Naive B cell (primary cell): Measurements from ENCODE around the gene MYCBP2. TPM values are rescaled to one million over a fixed set of nuclear protein-coding genes. Genes with fewer than 3 reads are reported as not detected.
"Not testable (repeated sequence)": the region's sequence is repeated elsewhere in the genome, so short reads cannot be mapped to it uniquely, and the experiment has no call there.

Experiments used
- ATAC-seq, 2 donors: fragments of 150-1000 bp; cut with Tn5 transposase; 2 replicates each; pipeline ENCODE4 v1.10.0; 2021; ENCODE audit warnings: low read depth in 2 of 2, mild to moderate bottlenecking in 2 of 2, moderate library complexity in 2 of 2
- DNase-seq: peaks from one replicate; pipeline ENCODE4 v3.0.0; 2022
- H3K27ac Mint-ChIP-seq, 6 donors: one replicate each; pipeline ENCODE4 v1.8.0; 2020 to 2022; ENCODE audit warnings: mild to moderate bottlenecking in 6 of 6, mixed read lengths in 6 of 6, moderate library complexity in 5 of 6, inconsistent platforms in 2 of 6
- H3K27me3 Mint-ChIP-seq, 3 donors: one replicate each; pipeline ENCODE4 v1.8.0; 2021 to 2022; ENCODE audit warnings: mixed read lengths in 3 of 3, mild to moderate bottlenecking in 1 of 3
- H3K36me3 Mint-ChIP-seq, 2 donors: one replicate each; pipeline ENCODE4 v1.8.0; 2020 to 2022; ENCODE audit warnings: mixed read lengths in 2 of 2, inconsistent platforms in 1 of 2, mild to moderate bottlenecking in 1 of 2
- H3K4me1 Mint-ChIP-seq, 3 donors: one replicate each; pipeline ENCODE4 v1.8.0; 2020 to 2022; ENCODE audit warnings: mixed read lengths in 3 of 3, inconsistent platforms in 1 of 3, mild to moderate bottlenecking in 1 of 3, moderate library complexity in 1 of 3
- H3K4me3 Mint-ChIP-seq, 8 donors: one replicate each; pipeline ENCODE4 v1.8.0; 2020 to 2022; ENCODE audit warnings: mild to moderate bottlenecking in 8 of 8, mixed read lengths in 8 of 8, moderate library complexity in 8 of 8, inconsistent platforms in 2 of 8
- H3K9me3 Mint-ChIP-seq, 7 donors: one replicate each; pipeline ENCODE4 v1.8.0; 2020 to 2022; ENCODE audit warnings: mixed read lengths in 7 of 7, mild to moderate bottlenecking in 5 of 7, inconsistent platforms in 2 of 7, moderate library complexity in 1 of 7
- polyA plus RNA-seq, 6 donors: library from polyadenylated mRNA; unstranded; fragments of 300-500 nt; fragmentation: Illumina TruSeq; gene quantifications; one replicate each; pipeline ENCODE4 v1.2.3, GENCODE V29; 2021; ENCODE audit warnings: low read depth in 6 of 6

MYCBP2 gene
- polyA plus RNA-seq, 6 donors from 2014 or later, result 31.5 to 81.0 (median 53.3) TPM

DNA sequence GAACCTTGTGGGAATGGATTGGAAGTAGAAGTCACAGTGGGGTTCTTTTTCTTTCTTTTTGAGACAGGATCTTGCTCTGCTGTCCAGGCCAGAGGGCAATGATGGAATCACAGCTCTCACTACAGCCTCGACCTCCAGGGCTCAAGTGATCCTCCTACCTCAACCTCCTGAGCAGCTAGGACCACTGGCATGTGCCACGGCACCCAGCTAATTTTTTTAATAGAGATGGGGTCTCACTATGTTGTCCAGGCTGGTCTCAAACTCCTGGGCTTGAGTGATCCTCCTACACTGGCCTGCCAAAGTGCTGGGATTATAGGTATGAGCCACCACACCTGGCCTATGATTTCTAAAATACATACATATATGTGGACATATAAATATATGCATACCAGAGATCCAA, 111.4 kb downstream of the MYCBP2 start:
- DNase-seq, result no peak
- no peaks in the 10 kb centered on the region for H3K9me3 Mint-ChIP-seq
- peaks cover 30 to 33% of the 10 kb centered on the region in 2 donors for H3K36me3 Mint-ChIP-seq
- no peak for ATAC-seq
- peaks cover 0 to under 1% (median 0%) of the 10 kb centered on the region in 3 donors for H3K4me1 Mint-ChIP-seq
- H3K27ac Mint-ChIP-seq, result peak overlapping the region in 1 of 6 donors; percentile 6
- H3K27me3 Mint-ChIP-seq, result no peaks in the 10 kb centered on the region
- H3K4me3 Mint-ChIP-seq, result no peak overlapping the region

DNA sequence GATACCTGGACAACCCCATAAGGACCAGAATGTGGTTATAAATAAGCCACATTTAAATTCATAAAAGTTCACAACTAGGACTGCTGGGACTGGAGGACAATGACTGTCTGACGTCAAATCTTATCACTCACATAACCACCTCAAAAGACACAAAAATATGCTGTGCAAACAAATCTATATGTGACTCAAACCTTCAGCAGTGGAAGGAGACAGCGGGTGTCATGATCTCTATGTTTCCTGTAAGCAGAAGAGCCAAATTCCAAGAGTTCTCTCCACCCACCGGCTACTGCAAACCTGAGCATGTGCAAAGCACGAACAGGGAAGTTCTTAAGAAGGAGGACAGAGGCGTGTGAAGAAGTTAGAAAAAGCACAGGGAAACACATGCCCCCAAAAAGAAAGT, 113.2 kb downstream of the MYCBP2 start:
- no peaks in the 10 kb centered on the region for H3K27me3 Mint-ChIP-seq
- H3K4me1 Mint-ChIP-seq, result no peaks in the 10 kb centered on the region
- peak overlapping the region in 1 of 6 donors; percentile 85 for H3K27ac Mint-ChIP-seq
- H3K9me3 Mint-ChIP-seq, result no peaks in the 10 kb centered on the region
- no peak overlapping the region for H3K4me3 Mint-ChIP-seq
- DNase-seq (no peak), ATAC-seq (no peak)
- peaks cover 38 to 40% of the 10 kb centered on the region in 2 donors for H3K36me3 Mint-ChIP-seq

DNA sequence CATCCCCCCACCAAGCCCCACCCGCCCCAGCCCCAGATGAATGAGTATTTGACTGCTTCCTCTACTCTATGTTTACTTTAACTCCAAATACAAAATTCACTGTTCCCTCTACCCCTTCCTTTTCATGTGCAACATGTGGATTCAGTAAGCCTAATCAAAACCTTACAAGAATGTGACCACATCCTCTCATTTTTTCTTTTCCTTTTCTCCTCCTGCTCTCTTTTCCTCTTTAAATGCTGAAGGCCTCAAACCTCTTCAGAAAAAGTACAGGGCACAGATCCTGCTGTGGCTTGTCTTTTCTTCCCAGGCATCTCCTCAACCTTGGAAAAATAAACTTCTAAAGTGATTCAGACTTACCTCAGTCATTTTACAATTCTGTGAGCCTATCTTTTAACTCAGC, 119.0 kb downstream of the MYCBP2 start:
- H3K9me3 Mint-ChIP-seq, result peaks cover 0 to 6% (median 4%) of the 10 kb centered on the region in 7 donors
- no peaks in the 10 kb centered on the region for H3K27me3 Mint-ChIP-seq
- peak overlapping the region in 3 of 6 donors; percentile 0 to 44 (median 6) for H3K27ac Mint-ChIP-seq
- H3K36me3 Mint-ChIP-seq, result peaks cover 26 to 38% of the 10 kb centered on the region in 2 donors
- peaks cover 0 to 5% (median 4%) of the 10 kb centered on the region in 3 donors for H3K4me1 Mint-ChIP-seq
- DNase-seq (no peak), ATAC-seq (no peak)
- H3K4me3 Mint-ChIP-seq, result no peak overlapping the region

DNA sequence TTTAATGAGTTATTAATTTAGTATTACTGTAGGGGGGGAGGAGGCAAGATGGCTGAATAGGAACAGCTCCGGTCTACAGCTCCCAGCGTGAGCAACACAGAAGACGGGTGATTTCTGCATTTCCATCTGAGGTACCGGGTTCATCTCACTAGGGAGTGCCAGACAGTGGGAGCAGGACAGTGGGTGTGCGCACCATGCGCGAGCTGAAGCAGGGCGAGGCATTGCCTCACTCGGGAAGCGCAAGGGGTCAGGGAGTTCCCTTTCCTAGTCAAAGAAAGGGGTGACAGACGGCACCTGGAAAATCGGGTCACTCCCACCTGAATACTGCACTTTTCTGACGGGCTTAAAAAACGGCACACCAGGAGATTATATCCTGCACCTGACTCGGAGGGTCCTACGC, 127.9 kb downstream of the MYCBP2 start:
- H3K27me3 Mint-ChIP-seq, H3K4me1 Mint-ChIP-seq, H3K4me3 Mint-ChIP-seq, DNase-seq, ATAC-seq, H3K27ac Mint-ChIP-seq, H3K9me3 Mint-ChIP-seq: not testable (repeated sequence)
- H3K36me3 Mint-ChIP-seq, result peaks cover 4 to 15% of the 10 kb centered on the region in 2 donors

DNA sequence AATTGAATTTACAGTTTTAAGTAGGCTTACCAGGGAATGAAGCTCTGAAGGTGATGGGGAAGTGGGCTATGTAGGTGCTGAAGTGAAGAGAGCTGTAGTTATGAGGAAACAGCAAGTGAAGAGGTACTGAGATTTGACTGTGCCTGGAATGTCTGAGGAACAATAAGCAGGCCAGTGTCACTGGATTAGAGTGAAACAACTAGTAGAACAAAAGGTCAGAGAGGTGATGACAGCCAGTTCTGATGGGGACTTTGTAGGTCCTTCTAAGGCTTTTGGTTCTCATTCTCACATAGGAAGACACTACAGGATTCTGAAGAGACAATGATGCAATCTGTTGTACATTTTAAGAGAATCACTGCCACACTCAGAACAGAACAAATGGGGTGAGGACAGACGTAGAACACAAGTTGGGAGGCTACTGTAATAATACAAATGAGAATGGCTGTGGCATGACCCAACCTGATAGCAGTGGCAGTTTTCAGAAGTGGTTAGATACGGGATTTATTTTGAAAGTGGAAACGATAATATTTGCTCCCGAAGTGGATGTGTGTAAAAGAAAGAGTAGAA, 130.8 kb downstream of the MYCBP2 start:
- Mint-ChIP-seq H3K4me3 (no peak overlapping the region), H3K9me3 (peaks cover 0 to 1% (median 0%) of the 10 kb centered on the region in 7 donors), H3K27ac (no peak overlapping the region), H3K27me3 (no peaks in the 10 kb centered on the region), H3K36me3 (peaks cover 7 to 10% of the 10 kb centered on the region in 2 donors), H3K4me1 (peaks cover 0 to 6% (median 4%) of the 10 kb centered on the region in 3 donors)
- DNase-seq (no peak), ATAC-seq (no peak)

DNA sequence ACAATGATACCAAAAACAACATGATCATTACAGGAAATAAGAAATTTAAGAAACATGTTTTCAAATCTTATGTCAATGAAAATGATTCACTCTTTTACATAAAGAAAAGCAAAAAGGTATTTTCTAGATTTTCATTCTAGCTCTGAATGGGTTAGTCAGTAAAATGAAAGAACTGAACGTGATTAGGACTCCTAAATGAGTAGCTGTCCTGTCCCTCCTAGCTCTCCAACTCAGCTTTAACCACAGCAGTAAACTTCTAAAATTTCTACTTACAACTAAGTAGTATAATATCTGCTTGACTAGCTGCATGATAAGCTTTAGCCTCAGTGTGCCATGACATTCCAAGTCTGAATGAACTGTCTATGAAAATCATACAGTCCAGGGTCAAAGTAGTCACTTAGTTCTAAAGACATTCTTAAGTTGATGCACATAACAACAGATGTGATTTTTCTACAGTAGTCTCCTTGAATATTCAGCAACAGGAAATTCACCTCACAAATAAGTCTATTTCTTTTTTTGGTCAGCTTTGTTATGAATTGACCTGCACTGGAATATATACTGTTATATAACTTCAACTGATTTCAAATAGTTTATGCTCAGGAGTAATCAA, 136.4 kb downstream of the MYCBP2 start:
- H3K27me3 Mint-ChIP-seq, result no peaks in the 10 kb centered on the region
- ATAC-seq (no peak), DNase-seq (no peak)
- H3K27ac Mint-ChIP-seq, result peak overlapping the region in 1 of 6 donors; percentile 11
- no peaks in the 10 kb centered on the region for H3K9me3 Mint-ChIP-seq
- peaks cover 4 to 10% (median 6%) of the 10 kb centered on the region in 3 donors for H3K4me1 Mint-ChIP-seq
- H3K36me3 Mint-ChIP-seq, result peaks cover 15 to 26% of the 10 kb centered on the region in 2 donors
- H3K4me3 Mint-ChIP-seq, result no peak overlapping the region

DNA sequence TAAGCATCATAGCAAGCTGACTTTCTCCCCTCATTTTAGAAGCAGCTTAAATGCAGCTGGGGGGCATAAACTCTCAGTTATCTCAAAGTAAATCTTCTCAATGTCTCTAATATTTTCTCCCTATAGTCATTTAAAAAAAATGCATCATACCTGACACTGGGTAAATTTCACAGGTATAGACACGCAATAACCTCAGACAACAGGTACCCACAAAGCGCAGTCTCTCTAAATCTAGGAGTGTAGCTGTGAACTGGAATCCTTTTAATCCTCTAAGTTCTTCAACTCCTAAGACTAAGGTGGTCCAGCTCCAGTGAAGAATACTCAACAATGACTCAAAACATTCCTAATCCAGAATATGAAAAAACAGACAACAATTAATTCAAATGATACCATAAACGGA, 141.2 kb downstream of the MYCBP2 start:
- Mint-ChIP-seq H3K4me1 (peaks cover 15 to 25% (median 18%) of the 10 kb centered on the region in 3 donors), H3K4me3 (no peak overlapping the region), H3K36me3 (peaks cover 29 to 39% of the 10 kb centered on the region in 2 donors), H3K9me3 (no peaks in the 10 kb centered on the region), H3K27ac (peak overlapping the region in 5 of 6 donors; percentile 6 to 76 (median 57)), H3K27me3 (no peaks in the 10 kb centered on the region)
- ATAC-seq (no peak), DNase-seq (no peak)

DNA sequence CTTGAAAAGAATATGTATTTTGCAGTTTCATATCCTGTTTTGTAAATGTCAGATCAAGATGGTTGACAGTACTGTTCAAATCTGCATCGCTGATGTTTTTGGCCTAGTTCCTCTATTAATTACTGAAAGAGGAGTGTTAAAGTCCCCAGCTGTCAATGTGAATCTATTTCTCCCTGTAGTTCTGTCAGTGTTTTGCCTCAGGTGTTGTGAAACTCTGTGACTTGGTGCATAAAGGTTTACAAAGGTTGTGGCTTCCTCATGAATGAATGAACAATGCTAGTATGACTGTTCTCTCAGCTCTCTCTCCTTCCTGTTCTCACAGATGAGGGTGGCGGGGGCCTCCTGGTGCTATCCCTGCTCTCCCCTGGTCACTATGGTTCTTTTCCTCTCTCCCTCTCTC, 142.4 kb downstream of the MYCBP2 start:
- Mint-ChIP-seq H3K4me3 (peak overlapping the region in 7 of 8 donors; percentile 29 to 78 (median 45)), H3K27me3 (no peaks in the 10 kb centered on the region), H3K9me3 (no peaks in the 10 kb centered on the region), H3K27ac (peak overlapping the region; percentile 68 to 97 (median 90)), H3K36me3 (peaks cover 36 to 43% of the 10 kb centered on the region in 2 donors), H3K4me1 (peaks cover 18 to 28% (median 18%) of the 10 kb centered on the region in 3 donors)
- ATAC-seq (peak; percentile 98), DNase-seq (peak; percentile 74)

DNA sequence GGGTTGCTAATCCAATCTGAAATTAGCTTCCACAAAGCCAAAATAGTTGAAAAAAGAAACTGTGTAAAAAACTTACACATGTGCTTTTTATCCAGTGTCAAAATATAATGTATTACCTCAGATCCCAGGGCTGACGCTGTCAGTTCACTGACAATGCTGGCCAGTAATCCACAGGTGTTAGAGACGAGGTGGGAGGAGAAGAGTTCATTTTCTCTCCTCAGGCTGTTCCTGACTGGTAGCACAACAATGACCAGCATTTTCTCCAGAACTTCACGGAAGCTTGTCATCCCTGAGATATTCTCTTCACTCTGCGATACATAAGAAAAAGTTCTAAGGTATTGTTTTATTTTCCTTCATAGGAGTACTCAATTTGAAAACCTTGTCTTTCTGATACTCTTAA, 146.9 kb downstream of the MYCBP2 start:
- Mint-ChIP-seq H3K9me3 (no peaks in the 10 kb centered on the region), H3K27ac (peak overlapping the region in 2 of 6 donors; percentile 88 to 92), H3K36me3 (peaks cover 24 to 42% of the 10 kb centered on the region in 2 donors), H3K4me3 (peak overlapping the region in 1 of 8 donors; percentile 2), H3K4me1 (peaks cover 13 to 21% (median 16%) of the 10 kb centered on the region in 3 donors), H3K27me3 (no peaks in the 10 kb centered on the region)
- DNase-seq (no peak), ATAC-seq (no peak)

DNA sequence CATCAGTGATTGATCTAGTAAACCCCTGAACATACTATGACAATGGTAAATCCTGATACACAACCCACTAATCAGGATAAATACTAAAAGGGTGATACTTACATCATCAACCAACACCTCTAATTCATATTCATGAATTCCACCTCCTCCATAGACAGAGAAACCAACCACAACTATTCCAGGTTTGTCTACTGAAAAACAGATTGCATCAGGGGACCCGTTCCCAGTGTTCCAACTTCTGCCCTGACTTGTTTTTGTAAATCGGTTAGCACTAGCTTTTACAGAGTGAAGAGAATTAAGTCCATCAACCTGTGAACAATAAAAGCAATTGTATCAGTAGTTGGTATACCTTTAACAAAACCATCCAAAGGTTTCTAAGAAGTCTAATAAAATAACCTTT, 149.2 kb downstream of the MYCBP2 start:
- Mint-ChIP-seq H3K27me3 (no peaks in the 10 kb centered on the region), H3K4me3 (no peak overlapping the region), H3K4me1 (peaks cover 0 to 5% (median 3%) of the 10 kb centered on the region in 3 donors), H3K27ac (peak overlapping the region in 1 of 6 donors; percentile 51), H3K36me3 (peaks cover 12 to 33% of the 10 kb centered on the region in 2 donors), H3K9me3 (no peaks in the 10 kb centered on the region)
- no peak for DNase-seq
- ATAC-seq, result no peak

DNA sequence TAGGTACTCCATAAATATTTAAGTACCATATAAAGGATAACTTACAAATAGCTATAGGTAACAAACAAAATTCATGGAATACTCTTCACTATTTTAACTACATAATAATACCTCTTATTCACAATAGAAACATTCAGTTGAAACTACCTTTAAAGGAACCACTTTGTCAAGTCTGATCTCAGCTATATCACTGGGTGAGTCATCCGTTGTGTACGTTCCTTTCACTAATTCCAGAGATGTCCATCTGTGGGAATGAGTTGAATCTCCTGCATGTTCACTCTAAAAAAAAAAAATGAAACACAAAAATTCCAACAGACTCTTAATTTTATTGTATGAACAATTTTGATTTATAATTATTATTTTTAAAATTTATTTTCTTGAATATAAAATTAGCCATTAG, 150.5 kb downstream of the MYCBP2 start:
- DNase-seq, result no peak
- H3K27ac Mint-ChIP-seq, result no peak overlapping the region
- H3K9me3 Mint-ChIP-seq, result no peaks in the 10 kb centered on the region
- no peak for ATAC-seq
- no peak overlapping the region for H3K4me3 Mint-ChIP-seq
- H3K27me3 Mint-ChIP-seq, result no peaks in the 10 kb centered on the region
- peaks cover 22 to 38% of the 10 kb centered on the region in 2 donors for H3K36me3 Mint-ChIP-seq
- H3K4me1 Mint-ChIP-seq, result peaks cover 3 to 7% (median 6%) of the 10 kb centered on the region in 3 donors

DNA sequence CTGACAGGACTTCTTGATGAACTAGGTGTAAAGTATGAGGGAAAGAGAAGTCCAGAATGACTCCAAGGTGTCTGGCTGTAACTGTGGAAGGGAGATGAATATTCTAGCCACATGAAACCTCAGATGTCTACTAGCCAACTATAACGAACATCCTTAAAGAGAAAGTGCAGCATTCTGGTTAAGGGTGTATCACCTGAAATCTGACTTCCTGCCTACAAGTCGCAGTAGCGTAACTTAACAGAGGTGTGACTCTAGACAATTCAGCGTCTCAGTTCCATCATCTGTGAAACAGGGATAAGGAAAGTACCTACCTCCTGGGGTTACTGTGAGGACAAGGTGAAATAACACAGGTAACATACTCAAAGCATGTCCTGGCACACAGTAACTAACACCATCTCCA, 154.2 kb downstream of the MYCBP2 start:
- no peak for DNase-seq
- Mint-ChIP-seq H3K27ac (peak overlapping the region in 4 of 6 donors; percentile 1 to 88 (median 68)), H3K9me3 (no peaks in the 10 kb centered on the region), H3K36me3 (peaks cover 34 to 45% of the 10 kb centered on the region in 2 donors), H3K4me1 (peaks cover 0 to 6% (median 4%) of the 10 kb centered on the region in 3 donors), H3K4me3 (no peak overlapping the region), H3K27me3 (no peaks in the 10 kb centered on the region)
- no peak for ATAC-seq

DNA sequence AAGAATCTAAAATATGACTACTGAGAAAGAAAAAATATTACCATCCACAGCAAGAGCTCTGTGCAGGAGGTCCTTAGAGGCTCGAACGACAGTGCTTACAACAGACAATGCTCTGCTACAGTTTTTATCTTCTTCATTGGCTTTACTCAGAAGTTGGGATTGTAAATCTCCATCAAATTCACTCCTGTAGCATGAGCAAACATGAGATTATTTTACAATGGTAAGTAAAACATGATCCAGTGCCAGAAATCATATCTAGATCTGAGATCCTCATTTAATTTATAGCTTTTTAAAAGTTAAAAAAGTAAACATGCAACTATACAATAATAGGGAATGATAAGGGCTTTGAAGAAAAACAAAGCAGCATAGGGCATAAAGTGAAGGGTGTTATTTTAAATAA, 155.4 kb downstream of the MYCBP2 start:
- Mint-ChIP-seq H3K9me3 (no peaks in the 10 kb centered on the region), H3K4me3 (no peak overlapping the region), H3K36me3 (peaks cover 42 to 50% of the 10 kb centered on the region in 2 donors), H3K4me1 (peaks cover 0 to 6% (median 4%) of the 10 kb centered on the region in 3 donors), H3K27ac (no peak overlapping the region), H3K27me3 (no peaks in the 10 kb centered on the region)
- ATAC-seq, result no peak
- DNase-seq, result no peak

DNA sequence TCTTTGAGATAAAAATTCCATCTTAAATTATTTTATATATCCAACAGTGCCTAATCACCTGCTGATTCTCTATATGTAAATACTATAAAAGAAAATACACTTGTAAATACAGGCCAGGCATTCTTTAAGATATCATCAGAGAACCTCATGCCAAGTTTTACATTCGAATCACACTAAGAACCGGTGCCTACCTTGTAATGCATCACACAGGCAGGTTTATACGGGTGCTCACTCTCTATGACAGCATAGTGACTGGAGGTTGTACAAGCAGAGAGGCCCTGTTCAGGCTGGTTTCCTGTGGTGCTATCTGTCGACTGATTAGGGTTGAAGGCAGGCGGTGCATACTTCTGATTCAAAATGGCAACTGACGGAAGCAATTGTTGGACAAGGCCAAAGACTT, 158.7 kb downstream of the MYCBP2 start:
- Mint-ChIP-seq H3K36me3 (peaks cover 61 to 72% of the 10 kb centered on the region in 2 donors), H3K4me1 (peaks cover 0 to 9% (median 6%) of the 10 kb centered on the region in 3 donors), H3K9me3 (no peaks in the 10 kb centered on the region), H3K27ac (peak overlapping the region in 2 of 6 donors; percentile 12 to 66), H3K4me3 (no peak overlapping the region), H3K27me3 (no peaks in the 10 kb centered on the region)
- ATAC-seq (no peak), DNase-seq (no peak)
